T-helper 1 cell (primary cell): ENCODE results near the gene LMAN2L.
"Not testable (repeated sequence)": the region's sequence is repeated elsewhere in the genome, so short reads cannot be mapped to it uniquely, and the experiment has no call there.

Experiments
- DNase-seq, 5 donors: peaks; one replicate each; pipeline ENCODE4 v3.0.0-alpha.2; 2012 to 2020

LMAN2L gene

GRCh38 chr2:96685577-96686459, 54.0 kb downstream of the LMAN2L start:
- DNase-seq = no peak

- DNase-seq = no peak
Measured at GRCh38 chr2:96684883-96685576, 54.8 kb downstream of the LMAN2L start.

- DNase-seq = no peak
Measured at GRCh38 chr2:96683972-96684820, 55.7 kb downstream of the LMAN2L start.

GRCh38 chr2:96683307-96683706, 56.6 kb downstream of the LMAN2L start:
- no peak for DNase-seq

GRCh38 chr2:96681540-96681939, 58.3 kb downstream of the LMAN2L start:
- DNase-seq = no peak

GRCh38 chr2:96680561-96681141, 59.2 kb downstream of the LMAN2L start:
- DNase-seq = no peak

GRCh38 chr2:96679848-96680247, 60.0 kb downstream of the LMAN2L start:
- DNase-seq = no peak

- DNase-seq = no peak
Measured at GRCh38 chr2:96669539-96670215, 70.2 kb downstream of the LMAN2L start.

- DNase-seq = no peak
Measured at GRCh38 chr2:96668771-96669170, 71.1 kb downstream of the LMAN2L start.

- DNase-seq = not testable (repeated sequence)
Measured at GRCh38 chr2:96665717-96666116, 74.1 kb downstream of the LMAN2L start.

GRCh38 chr2:96665083-96665569, 74.7 kb downstream of the LMAN2L start:
- no peak for DNase-seq

GRCh38 chr2:96664366-96664925, 75.4 kb downstream of the LMAN2L start:
- no peak for DNase-seq

GRCh38 chr2:96663829-96664228, 76.0 kb downstream of the LMAN2L start:
- no peak for DNase-seq

- DNase-seq = no peak
Measured at GRCh38 chr2:96663177-96663576, 76.7 kb downstream of the LMAN2L start.

- DNase-seq = no peak
Measured at GRCh38 chr2:96662360-96662759, 77.5 kb downstream of the LMAN2L start.

- DNase-seq = no peak
Measured at GRCh38 chr2:96661324-96661723, 78.5 kb downstream of the LMAN2L start.

- no peak for DNase-seq
Measured at GRCh38 chr2:96656540-96656939, 83.3 kb downstream of the LMAN2L start.
